Measurements from ENCODE around the gene ARHGAP45. TPM values are rescaled to one million over a fixed set of nuclear protein-coding genes. Genes with fewer than 3 reads are reported as not detected.

ARHGAP45 gene
- total RNA-seq, 1 donor from 2014 or later, result 3.2 TPM

- H3K36me3 Mint-ChIP-seq, result peaks cover 15% of the 10 kb centered on the region
- no peak overlapping the region for H3K27ac Mint-ChIP-seq
- no peaks in the 10 kb centered on the region for H3K9me3 Mint-ChIP-seq
- H3K27me3 Mint-ChIP-seq (ENCODE audit: low read depth), result no peaks in the 10 kb centered on the region
- no peak for DNase-seq (ENCODE audit: low spot score in 2 of 2, unreplicated experiment in 2 of 2)
- TF ChIP-seq, protein P1, sequence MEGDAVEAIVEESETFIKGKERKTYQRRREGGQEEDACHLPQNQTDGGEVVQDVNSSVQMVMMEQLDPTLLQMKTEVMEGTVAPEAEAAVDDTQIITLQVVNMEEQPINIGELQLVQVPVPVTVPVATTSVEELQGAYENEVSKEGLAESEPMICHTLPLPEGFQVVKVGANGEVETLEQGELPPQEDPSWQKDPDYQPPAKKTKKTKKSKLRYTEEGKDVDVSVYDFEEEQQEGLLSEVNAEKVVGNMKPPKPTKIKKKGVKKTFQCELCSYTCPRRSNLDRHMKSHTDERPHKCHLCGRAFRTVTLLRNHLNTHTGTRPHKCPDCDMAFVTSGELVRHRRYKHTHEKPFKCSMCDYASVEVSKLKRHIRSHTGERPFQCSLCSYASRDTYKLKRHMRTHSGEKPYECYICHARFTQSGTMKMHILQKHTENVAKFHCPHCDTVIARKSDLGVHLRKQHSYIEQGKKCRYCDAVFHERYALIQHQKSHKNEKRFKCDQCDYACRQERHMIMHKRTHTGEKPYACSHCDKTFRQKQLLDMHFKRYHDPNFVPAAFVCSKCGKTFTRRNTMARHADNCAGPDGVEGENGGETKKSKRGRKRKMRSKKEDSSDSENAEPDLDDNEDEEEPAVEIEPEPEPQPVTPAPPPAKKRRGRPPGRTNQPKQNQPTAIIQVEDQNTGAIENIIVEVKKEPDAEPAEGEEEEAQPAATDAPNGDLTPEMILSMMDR (IDR thresholded peaks at IDR 0.05; ENCODE audit: unreplicated experiment), result no peak
- H3K4me3 Mint-ChIP-seq, result no peak overlapping the region
- H3K4me1 Mint-ChIP-seq, result no peaks in the 10 kb centered on the region
These were observed 52.7 kb downstream of the ARHGAP45 start for GRCh38 chr19:1119475-1120217.

- DNase-seq (ENCODE audit: low spot score in 2 of 2, unreplicated experiment in 2 of 2), result no peak
- Mint-ChIP-seq H3K27ac (no peak overlapping the region), H3K9me3 (no peaks in the 10 kb centered on the region), H3K4me1 (no peaks in the 10 kb centered on the region), H3K36me3 (peaks cover 18% of the 10 kb centered on the region), H3K4me3 (no peak overlapping the region), H3K27me3 (ENCODE audit: low read depth) (no peaks in the 10 kb centered on the region)
- TF ChIP-seq, protein P1 (IDR thresholded peaks at IDR 0.05; ENCODE audit: unreplicated experiment), result no peak
These were observed 54.4 kb downstream of the ARHGAP45 start for GRCh38 chr19:1121395-1121794.

- Mint-ChIP-seq H3K27ac (no peak overlapping the region), H3K27me3 (ENCODE audit: low read depth) (no peaks in the 10 kb centered on the region), H3K4me1 (no peaks in the 10 kb centered on the region), H3K36me3 (peaks cover 18% of the 10 kb centered on the region), H3K4me3 (no peak overlapping the region), H3K9me3 (no peaks in the 10 kb centered on the region)
- TF ChIP-seq, protein P1 (IDR thresholded peaks at IDR 0.05; ENCODE audit: unreplicated experiment), result no peak
- no peak for DNase-seq (ENCODE audit: low spot score in 2 of 2, unreplicated experiment in 2 of 2)
These were observed 55.3 kb downstream of the ARHGAP45 start for GRCh38 chr19:1122021-1122971.

- DNase-seq (ENCODE audit: low spot score in 2 of 2, unreplicated experiment in 2 of 2), result no peak
- no peak overlapping the region for H3K4me3 Mint-ChIP-seq
- peaks cover 18% of the 10 kb centered on the region for H3K36me3 Mint-ChIP-seq
- no peak overlapping the region for H3K27ac Mint-ChIP-seq
- no peaks in the 10 kb centered on the region for H3K4me1 Mint-ChIP-seq
- TF ChIP-seq, protein P1 (IDR thresholded peaks at IDR 0.05; ENCODE audit: unreplicated experiment), result no peak
- no peaks in the 10 kb centered on the region for H3K9me3 Mint-ChIP-seq
- H3K27me3 Mint-ChIP-seq (ENCODE audit: low read depth), result no peaks in the 10 kb centered on the region
These were observed 56.0 kb downstream of the ARHGAP45 start for GRCh38 chr19:1122972-1123363.

DNA sequence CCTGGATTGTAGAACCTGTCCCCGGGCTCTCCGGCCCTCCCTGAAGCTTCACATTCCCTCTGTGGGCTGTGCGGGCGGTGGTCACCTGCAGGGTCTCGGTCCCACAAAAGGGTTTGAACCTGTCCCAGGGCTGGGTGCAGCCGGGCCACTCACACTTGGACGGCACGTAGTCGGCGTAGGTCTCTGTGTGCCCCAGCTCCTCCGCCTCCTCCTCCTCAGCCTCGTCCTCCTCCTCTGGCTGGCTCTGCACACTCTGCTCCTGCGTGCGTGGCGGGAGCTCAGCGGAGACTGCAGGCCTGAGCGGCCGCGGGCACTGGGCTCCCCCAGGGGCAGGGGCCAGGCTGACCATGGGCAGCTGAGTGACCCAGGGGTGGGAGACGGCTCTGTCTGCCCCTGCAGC, 56.4 kb downstream of the ARHGAP45 start:
- Mint-ChIP-seq H3K9me3 (no peaks in the 10 kb centered on the region), H3K27me3 (ENCODE audit: low read depth) (no peaks in the 10 kb centered on the region), H3K4me1 (no peaks in the 10 kb centered on the region), H3K27ac (no peak overlapping the region), H3K4me3 (no peak overlapping the region), H3K36me3 (peaks cover 18% of the 10 kb centered on the region)
- TF ChIP-seq, protein P1 (IDR thresholded peaks at IDR 0.05; ENCODE audit: unreplicated experiment), result no peak
- no peak for DNase-seq (ENCODE audit: low spot score in 2 of 2, unreplicated experiment in 2 of 2)

Data from mesothelial cell of epicardium (in vitro differentiated cells).